Stimulated activated CD4-positive, alpha-beta T cell treated with anti-CD3 and anti-CD28 coated beads, Interleukin-1b, Interleukin-23, amount 100 ng/mL, for 4 hours (primary cell): ENCODE results near the gene SLC4A5.

Experiments used
- DNase-seq, 2 donors: peaks; one replicate each; pipeline ENCODE4 v3.0.0-alpha.2; 2020; ENCODE audit warnings: low read depth in 2 of 2

Gene SLC4A5

GRCh38 chr2:74278176-74278575, 65.0 kb downstream of the SLC4A5 start:
- DNase-seq: no peak

- DNase-seq: no peak
Measured at GRCh38 chr2:74275228-74275627, 68.0 kb downstream of the SLC4A5 start.

GRCh38 chr2:74269667-74270066, 73.5 kb downstream of the SLC4A5 start:
- no peak for DNase-seq

GRCh38 chr2:74267068-74267467, 76.1 kb downstream of the SLC4A5 start:
- peak; percentile 9 to 33 for DNase-seq

- no peak for DNase-seq
Measured at GRCh38 chr2:74264281-74264680, 78.9 kb downstream of the SLC4A5 start.

GRCh38 chr2:74262681-74263080, 80.5 kb downstream of the SLC4A5 start:
- DNase-seq: no peak

GRCh38 chr2:74261204-74261864, 81.9 kb downstream of the SLC4A5 start:
- DNase-seq: no peak

GRCh38 chr2:74260495-74260894, 82.7 kb downstream of the SLC4A5 start:
- DNase-seq: no peak

- no peak for DNase-seq
Measured at GRCh38 chr2:74259733-74260132, 83.5 kb downstream of the SLC4A5 start.

GRCh38 chr2:74259191-74259590, 84.0 kb downstream of the SLC4A5 start:
- no peak for DNase-seq

GRCh38 chr2:74255660-74256213, 87.5 kb downstream of the SLC4A5 start:
- no peak for DNase-seq

GRCh38 chr2:74253971-74254310, 89.3 kb downstream of the SLC4A5 start:
- no peak for DNase-seq

GRCh38 chr2:74253306-74253970, 89.8 kb downstream of the SLC4A5 start:
- no peak for DNase-seq

- DNase-seq: no peak
Measured at GRCh38 chr2:74252862-74253261, 90.4 kb downstream of the SLC4A5 start.

GRCh38 chr2:74252036-74252435, 91.2 kb downstream of the SLC4A5 start:
- DNase-seq: no peak

- DNase-seq: peak; percentile 41 to 44
Measured at GRCh38 chr2:74250189-74250631, 93.0 kb downstream of the SLC4A5 start.

GRCh38 chr2:74249406-74250122, 93.7 kb downstream of the SLC4A5 start:
- no peak for DNase-seq

- DNase-seq: no peak
Measured at GRCh38 chr2:74246496-74247195, 96.6 kb downstream of the SLC4A5 start.

- no peak for DNase-seq
Measured at GRCh38 chr2:74244286-74244685, 98.9 kb downstream of the SLC4A5 start.

GRCh38 chr2:74242354-74243071, 100.7 kb downstream of the SLC4A5 start:
- DNase-seq: no peak

- DNase-seq: no peak
Measured at GRCh38 chr2:74239346-74239745, 103.9 kb downstream of the SLC4A5 start.
